K562 (cell line): ENCODE results near the gene CATSPER3. TPM values are rescaled to one million over a fixed set of nuclear protein-coding genes. Genes with fewer than 3 reads are reported as not detected.

Experiments
- BRF1 ChIP-seq: IDR thresholded peaks from 3 replicates; pipeline ENCODE4 v1.6.1; 2011; ENCODE audit warnings: borderline replicate concordance, mild to moderate bottlenecking; ENCODE audit not compliant: insufficient read length; ENCODE audit errors: extremely low read depth
- HNRNPUL1 ChIP-seq: fragments of 200-400 bp; formaldehyde crosslinking; IDR thresholded peaks from 2 replicates; pipeline ENCODE4 v1.6.1; 2017; ENCODE audit warnings: low read length
- MYC ChIP-seq, 2 experiments: fragments of 250-450 bp in 1 of 2; sonication (Bioruptor Pico) in 1 of 2; IDR thresholded peaks; 2 replicates each; pipeline versions ENCODE4 v1.5.1 to v1.6.1; 2012 to 2021; ENCODE audit warnings: low read depth in 2 of 2, borderline replicate concordance in 1 of 2, improper control_type of control experiment in 1 of 2, low read length in 1 of 2, mild to moderate bottlenecking in 1 of 2, moderate library complexity in 1 of 2
- PPARD ChIP-seq: fragments of 250-450 bp; sonication (Bioruptor Pico); IDR thresholded peaks from 2 replicates; pipeline ENCODE4 v1.8.0; 2022; ENCODE audit warnings: inconsistent platforms, mild to moderate bottlenecking, moderate library complexity
- TARDBP ChIP-seq: fragments of 450-650 bp; IDR thresholded peaks from 2 replicates; pipeline ENCODE4 v1.6.1; 2016
- TEAD1 ChIP-seq, 2 experiments: fragments of 450-650 bp in 1 of 2; sonication (generic) in 1 of 2; formaldehyde crosslinking; IDR thresholded peaks; 2 replicates each; pipeline versions ENCODE4 v1.4.0 to v1.8.0; 2020 to 2022; ENCODE audit warnings: mild to moderate bottlenecking in 2 of 2, missing genetic modification reagents in 1 of 2
- ZBED1 ChIP-seq: IDR thresholded peaks from 2 replicates; pipeline ENCODE4 v1.6.1; 2014
- ZC3H11A ChIP-seq: IDR thresholded peaks from 2 replicates; pipeline ENCODE4 v1.6.1; 2012; ENCODE audit warnings: low read depth, low read length, improper control_type of control experiment
- ZNF23 ChIP-seq: fragments of 250-450 bp; sonication (Bioruptor Pico); IDR thresholded peaks from 2 replicates; pipeline ENCODE4 v1.4.0; 2020; ENCODE audit warnings: mild to moderate bottlenecking
- ZNF668 ChIP-seq: fragments of 250-450 bp; sonication (Bioruptor Pico); IDR thresholded peaks from 2 replicates; pipeline ENCODE4 v1.8.0; 2022; ENCODE audit warnings: mild to moderate bottlenecking, inconsistent platforms
- polyA plus RNA-seq, 8 experiments: library from polyadenylated mRNA; depleted of rRNA in 4 of 8; stranded (reverse) in 5 of 8; unstranded in 3 of 8; fragments of >200 nt; fragmentation: Nextera tagmentation in 2 of 8; fragmentation: Illumina TruSeq in 1 of 8; extraction: Ambion mirVana in 2 of 8; extraction: Trizol in 1 of 8; gene quantifications; 2 replicates each; pipeline versions ENCODE4 v1.2.1 to v1.2.3, GENCODE V29; 2011 to 2014; ENCODE audit warnings: inconsistent platforms in 1 of 8, missing spikeins in 1 of 8
- total RNA-seq, 7 experiments: library from RNA; depleted of rRNA in 6 of 7; stranded (reverse); fragments of >200 nt in 6 of 7; fragmentation: Illumina TruSeq in 2 of 7; extraction: Trizol in 2 of 7; gene quantifications; 2 replicates each; pipeline versions ENCODE4 v1.2.1 to v1.2.3, GENCODE V29; 2011 to 2021; ENCODE audit warnings: low replicate concordance in 1 of 7
- TF ChIP-seq, protein P1 (sequence below): fragments of 450-650 bp; conservative IDR thresholded peaks from 2 replicates; pipeline ENCODE4 v1.6.1; 2016; ENCODE audit warnings: missing genetic modification characterization, low read depth, mild to moderate bottlenecking, control low read depth, missing compliant biosample characterization
- TF ChIP-seq, protein P2 (sequence below): fragments of 250-450 bp; sonication (Bioruptor Pico); IDR thresholded peaks from 2 replicates; pipeline ENCODE4 v1.9.0; 2021; ENCODE audit warnings: mild to moderate bottlenecking, inconsistent platforms
- TF ChIP-seq, protein P3 (sequence below): fragments of 250-450 bp; sonication (Bioruptor Pico); IDR thresholded peaks from 2 replicates; pipeline ENCODE4 v1.8.0; 2022; ENCODE audit warnings: inconsistent platforms
- TF ChIP-seq, protein P4 (sequence below): fragments of 450-650 bp; IDR thresholded peaks from 2 replicates; pipeline ENCODE4 v1.6.1; 2016
- TF ChIP-seq, protein P5 (sequence below): sonication (generic); formaldehyde crosslinking; IDR thresholded peaks from 2 replicates; pipeline ENCODE4 v1.8.0; 2022; ENCODE audit warnings: mild to moderate bottlenecking, missing genetic modification reagents, borderline replicate concordance
- TF ChIP-seq, protein P6 (sequence below): fragments of 450-650 bp; IDR thresholded peaks from 2 replicates; pipeline ENCODE4 v1.6.1; 2017; ENCODE audit warnings: antibody characterized with exemption

Gene CATSPER3
- total and polyA plus RNA-seq, 9 of the 15 experiments (the other 6 are each of a cell fraction or from before 2014, with no cell fraction given), result 0.14 to 1.5 (median 0.49) TPM

DNA sequence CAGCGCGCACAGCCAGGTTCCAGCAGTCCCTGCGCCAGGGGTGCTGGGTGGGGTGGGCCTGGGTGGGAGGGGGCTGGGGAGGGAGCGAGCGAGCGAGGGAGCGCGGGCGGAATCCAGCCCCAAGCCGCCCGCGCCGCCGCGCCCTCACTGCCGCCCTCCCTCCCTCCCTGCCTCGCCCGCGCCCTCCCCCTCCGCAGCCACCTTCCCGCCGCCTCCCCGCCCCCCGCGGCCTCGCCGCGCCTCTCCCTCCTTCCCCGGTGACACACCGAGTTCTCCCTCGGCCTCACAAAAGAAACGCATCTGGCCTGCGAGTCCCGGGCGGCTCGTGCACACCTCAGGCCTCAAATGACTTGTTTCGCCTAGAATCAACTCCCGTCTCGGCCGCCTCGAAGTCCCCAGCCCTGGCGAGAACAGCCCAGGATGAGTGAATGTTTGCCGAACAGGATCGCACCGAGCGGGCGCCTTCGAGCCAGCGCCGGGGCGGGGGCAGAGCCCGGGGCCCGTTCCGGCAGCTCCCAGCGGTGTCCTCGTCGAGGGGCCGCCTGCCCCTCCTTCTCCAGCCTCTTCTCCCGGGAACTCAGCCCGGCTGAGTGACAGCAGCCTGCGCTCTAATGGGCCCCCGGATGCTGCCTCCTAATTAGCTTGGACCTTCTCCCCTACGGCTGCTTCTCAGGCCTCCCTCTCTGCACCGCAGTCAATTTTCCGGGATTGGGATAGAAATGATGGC lies 66.7 kb downstream of the CATSPER3 start (continued):
- TF ChIP-seq, protein P1, sequence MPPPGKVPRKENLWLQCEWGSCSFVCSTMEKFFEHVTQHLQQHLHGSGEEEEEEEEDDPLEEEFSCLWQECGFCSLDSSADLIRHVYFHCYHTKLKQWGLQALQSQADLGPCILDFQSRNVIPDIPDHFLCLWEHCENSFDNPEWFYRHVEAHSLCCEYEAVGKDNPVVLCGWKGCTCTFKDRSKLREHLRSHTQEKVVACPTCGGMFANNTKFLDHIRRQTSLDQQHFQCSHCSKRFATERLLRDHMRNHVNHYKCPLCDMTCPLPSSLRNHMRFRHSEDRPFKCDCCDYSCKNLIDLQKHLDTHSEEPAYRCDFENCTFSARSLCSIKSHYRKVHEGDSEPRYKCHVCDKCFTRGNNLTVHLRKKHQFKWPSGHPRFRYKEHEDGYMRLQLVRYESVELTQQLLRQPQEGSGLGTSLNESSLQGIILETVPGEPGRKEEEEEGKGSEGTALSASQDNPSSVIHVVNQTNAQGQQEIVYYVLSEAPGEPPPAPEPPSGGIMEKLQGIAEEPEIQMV, result no peak
- no peak for TF ChIP-seq TARDBP
- TF ChIP-seq MYC (IDR thresholded peaks at IDR 0.05; ENCODE audit: low read depth, low read length), result peak; percentile 29; the same call in 1 of the 2 replicates
- no peak for TF ChIP-seq MYC (CRISPR knock-in tag; IDR thresholded peaks at IDR 0.05; ENCODE audit: borderline replicate concordance, low read depth)
- no peak for TF ChIP-seq ZNF23
- no peak for TF ChIP-seq ZBED1
- TF ChIP-seq, protein P2, sequence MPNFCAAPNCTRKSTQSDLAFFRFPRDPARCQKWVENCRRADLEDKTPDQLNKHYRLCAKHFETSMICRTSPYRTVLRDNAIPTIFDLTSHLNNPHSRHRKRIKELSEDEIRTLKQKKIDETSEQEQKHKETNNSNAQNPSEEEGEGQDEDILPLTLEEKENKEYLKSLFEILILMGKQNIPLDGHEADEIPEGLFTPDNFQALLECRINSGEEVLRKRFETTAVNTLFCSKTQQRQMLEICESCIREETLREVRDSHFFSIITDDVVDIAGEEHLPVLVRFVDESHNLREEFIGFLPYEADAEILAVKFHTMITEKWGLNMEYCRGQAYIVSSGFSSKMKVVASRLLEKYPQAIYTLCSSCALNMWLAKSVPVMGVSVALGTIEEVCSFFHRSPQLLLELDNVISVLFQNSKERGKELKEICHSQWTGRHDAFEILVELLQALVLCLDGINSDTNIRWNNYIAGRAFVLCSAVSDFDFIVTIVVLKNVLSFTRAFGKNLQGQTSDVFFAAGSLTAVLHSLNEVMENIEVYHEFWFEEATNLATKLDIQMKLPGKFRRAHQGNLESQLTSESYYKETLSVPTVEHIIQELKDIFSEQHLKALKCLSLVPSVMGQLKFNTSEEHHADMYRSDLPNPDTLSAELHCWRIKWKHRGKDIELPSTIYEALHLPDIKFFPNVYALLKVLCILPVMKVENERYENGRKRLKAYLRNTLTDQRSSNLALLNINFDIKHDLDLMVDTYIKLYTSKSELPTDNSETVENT (CRISPR knock-in tag), result no peak
- TF ChIP-seq, protein P3, sequence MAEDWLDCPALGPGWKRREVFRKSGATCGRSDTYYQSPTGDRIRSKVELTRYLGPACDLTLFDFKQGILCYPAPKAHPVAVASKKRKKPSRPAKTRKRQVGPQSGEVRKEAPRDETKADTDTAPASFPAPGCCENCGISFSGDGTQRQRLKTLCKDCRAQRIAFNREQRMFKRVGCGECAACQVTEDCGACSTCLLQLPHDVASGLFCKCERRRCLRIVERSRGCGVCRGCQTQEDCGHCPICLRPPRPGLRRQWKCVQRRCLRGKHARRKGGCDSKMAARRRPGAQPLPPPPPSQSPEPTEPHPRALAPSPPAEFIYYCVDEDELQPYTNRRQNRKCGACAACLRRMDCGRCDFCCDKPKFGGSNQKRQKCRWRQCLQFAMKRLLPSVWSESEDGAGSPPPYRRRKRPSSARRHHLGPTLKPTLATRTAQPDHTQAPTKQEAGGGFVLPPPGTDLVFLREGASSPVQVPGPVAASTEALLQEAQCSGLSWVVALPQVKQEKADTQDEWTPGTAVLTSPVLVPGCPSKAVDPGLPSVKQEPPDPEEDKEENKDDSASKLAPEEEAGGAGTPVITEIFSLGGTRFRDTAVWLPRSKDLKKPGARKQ (CRISPR knock-in tag), result no peak
- TF ChIP-seq, protein P4, sequence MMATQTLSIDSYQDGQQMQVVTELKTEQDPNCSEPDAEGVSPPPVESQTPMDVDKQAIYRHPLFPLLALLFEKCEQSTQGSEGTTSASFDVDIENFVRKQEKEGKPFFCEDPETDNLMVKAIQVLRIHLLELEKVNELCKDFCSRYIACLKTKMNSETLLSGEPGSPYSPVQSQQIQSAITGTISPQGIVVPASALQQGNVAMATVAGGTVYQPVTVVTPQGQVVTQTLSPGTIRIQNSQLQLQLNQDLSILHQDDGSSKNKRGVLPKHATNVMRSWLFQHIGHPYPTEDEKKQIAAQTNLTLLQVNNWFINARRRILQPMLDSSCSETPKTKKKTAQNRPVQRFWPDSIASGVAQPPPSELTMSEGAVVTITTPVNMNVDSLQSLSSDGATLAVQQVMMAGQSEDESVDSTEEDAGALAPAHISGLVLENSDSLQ, result peak; percentile 94
- TF ChIP-seq ZC3H11A, result no peak
- TF ChIP-seq, protein P5, sequence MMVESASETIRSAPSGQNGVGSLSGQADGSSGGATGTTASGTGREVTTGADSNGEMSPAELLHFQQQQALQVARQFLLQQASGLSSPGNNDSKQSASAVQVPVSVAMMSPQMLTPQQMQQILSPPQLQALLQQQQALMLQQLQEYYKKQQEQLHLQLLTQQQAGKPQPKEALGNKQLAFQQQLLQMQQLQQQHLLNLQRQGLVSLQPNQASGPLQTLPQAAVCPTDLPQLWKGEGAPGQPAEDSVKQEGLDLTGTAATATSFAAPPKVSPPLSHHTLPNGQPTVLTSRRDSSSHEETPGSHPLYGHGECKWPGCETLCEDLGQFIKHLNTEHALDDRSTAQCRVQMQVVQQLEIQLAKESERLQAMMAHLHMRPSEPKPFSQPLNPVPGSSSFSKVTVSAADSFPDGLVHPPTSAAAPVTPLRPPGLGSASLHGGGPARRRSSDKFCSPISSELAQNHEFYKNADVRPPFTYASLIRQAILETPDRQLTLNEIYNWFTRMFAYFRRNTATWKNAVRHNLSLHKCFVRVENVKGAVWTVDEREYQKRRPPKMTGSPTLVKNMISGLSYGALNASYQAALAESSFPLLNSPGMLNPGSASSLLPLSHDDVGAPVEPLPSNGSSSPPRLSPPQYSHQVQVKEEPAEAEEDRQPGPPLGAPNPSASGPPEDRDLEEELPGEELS (CRISPR knock-in tag), result no peak
- TF ChIP-seq TEAD1 (CRISPR knock-in tag; IDR thresholded peaks at IDR 0.05), result no peak
- TF ChIP-seq BRF1, result no peak
- TF ChIP-seq HNRNPUL1, result no peak
- TF ChIP-seq, protein P6, sequence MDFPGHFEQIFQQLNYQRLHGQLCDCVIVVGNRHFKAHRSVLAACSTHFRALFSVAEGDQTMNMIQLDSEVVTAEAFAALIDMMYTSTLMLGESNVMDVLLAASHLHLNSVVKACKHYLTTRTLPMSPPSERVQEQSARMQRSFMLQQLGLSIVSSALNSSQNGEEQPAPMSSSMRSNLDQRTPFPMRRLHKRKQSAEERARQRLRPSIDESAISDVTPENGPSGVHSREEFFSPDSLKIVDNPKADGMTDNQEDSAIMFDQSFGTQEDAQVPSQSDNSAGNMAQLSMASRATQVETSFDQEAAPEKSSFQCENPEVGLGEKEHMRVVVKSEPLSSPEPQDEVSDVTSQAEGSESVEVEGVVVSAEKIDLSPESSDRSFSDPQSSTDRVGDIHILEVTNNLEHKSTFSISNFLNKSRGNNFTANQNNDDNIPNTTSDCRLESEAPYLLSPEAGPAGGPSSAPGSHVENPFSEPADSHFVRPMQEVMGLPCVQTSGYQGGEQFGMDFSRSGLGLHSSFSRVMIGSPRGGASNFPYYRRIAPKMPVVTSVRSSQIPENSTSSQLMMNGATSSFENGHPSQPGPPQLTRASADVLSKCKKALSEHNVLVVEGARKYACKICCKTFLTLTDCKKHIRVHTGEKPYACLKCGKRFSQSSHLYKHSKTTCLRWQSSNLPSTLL, result no peak
- no peak for TF ChIP-seq ZNF668 (CRISPR knock-in tag)
- no peak for TF ChIP-seq PPARD
